ENCODE results near the gene PSMA7.

GRCh38 chr20:62158541-62158940 is 15.3 kb upstream of the PSMA7 start:
- TF ChIP-seq, protein P1, sequence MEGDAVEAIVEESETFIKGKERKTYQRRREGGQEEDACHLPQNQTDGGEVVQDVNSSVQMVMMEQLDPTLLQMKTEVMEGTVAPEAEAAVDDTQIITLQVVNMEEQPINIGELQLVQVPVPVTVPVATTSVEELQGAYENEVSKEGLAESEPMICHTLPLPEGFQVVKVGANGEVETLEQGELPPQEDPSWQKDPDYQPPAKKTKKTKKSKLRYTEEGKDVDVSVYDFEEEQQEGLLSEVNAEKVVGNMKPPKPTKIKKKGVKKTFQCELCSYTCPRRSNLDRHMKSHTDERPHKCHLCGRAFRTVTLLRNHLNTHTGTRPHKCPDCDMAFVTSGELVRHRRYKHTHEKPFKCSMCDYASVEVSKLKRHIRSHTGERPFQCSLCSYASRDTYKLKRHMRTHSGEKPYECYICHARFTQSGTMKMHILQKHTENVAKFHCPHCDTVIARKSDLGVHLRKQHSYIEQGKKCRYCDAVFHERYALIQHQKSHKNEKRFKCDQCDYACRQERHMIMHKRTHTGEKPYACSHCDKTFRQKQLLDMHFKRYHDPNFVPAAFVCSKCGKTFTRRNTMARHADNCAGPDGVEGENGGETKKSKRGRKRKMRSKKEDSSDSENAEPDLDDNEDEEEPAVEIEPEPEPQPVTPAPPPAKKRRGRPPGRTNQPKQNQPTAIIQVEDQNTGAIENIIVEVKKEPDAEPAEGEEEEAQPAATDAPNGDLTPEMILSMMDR (conservative IDR thresholded peaks at IDR 0.05; ENCODE audit: low read length), result no peak
- TF ChIP-seq EZH2phosphoT487 (IDR thresholded peaks at IDR 0.05; ENCODE audit: borderline replicate concordance), result no peak

All from Loucy (cell line).